C4-2B (cell line): ENCODE results near the gene GRB10.

Experiments
- H3K27ac ChIP-seq: fragments of 450-650 bp; 2 replicates; pipeline ENCODE4 v1.5.1; 2017
- CTCF ChIP-seq: fragments of 450-650 bp; conservative IDR thresholded peaks from 2 replicates; pipeline ENCODE4 v1.5.1; 2017; ENCODE audit warnings: mild to moderate bottlenecking
- ZFX ChIP-seq: fragments of 450-650 bp; IDR thresholded peaks from 2 replicates; pipeline ENCODE4 v1.6.1; 2017

GRB10 gene

GRCh38 chr7:50679218-50680007 lies 103.3 kb downstream of the GRB10 start:
- TF ChIP-seq ZFX (no peak), CTCF (peak; percentile 65)
- H3K27ac ChIP-seq, result no peak overlapping the region

DNA sequence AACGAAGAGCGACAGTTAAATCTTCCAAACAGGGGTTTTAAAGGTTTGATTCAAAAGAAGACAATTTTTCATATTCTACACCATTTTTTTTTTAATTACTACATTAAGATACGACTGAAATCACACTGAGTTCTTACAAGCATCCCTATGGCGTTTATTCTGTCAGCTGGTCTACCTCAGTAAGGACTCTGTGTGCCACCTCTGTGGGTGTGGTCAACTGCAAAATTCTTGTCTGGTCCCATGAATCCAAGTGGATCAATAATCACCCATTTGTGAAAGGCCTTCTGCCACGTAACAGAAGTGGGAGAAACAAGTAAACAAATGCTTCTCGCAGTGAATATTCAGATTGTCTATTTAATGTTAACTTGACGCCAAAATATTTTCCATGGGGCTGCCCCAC lies 104.1 kb downstream of the GRB10 start:
- H3K27ac ChIP-seq, result no peak overlapping the region
- no peak for TF ChIP-seq ZFX
- TF ChIP-seq CTCF, result no peak

DNA sequence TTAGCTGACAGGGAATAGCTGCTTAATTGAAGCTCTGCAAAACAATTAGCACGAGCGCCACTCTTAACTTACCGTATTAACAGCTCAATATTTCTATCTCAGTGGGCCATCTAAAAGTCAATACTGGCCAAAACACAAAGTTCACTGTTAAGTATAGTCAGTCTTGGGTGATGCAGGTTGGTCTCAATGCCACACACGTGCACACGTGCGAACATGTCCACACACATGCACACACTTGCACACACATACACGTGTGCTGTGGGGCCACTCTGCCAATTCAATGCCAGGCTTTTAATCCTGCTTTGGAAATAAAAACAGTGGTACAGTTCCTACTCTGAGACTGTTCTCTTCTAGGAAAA lies 105.1 kb downstream of the GRB10 start:
- H3K27ac ChIP-seq, result peak overlapping the region; percentile 32
- TF ChIP-seq ZFX (no peak), CTCF (no peak)

- TF ChIP-seq ZFX, result no peak
- no peak for TF ChIP-seq CTCF
- peak overlapping the region; percentile 32 for H3K27ac ChIP-seq
These were observed 105.7 kb downstream of the GRB10 start for GRCh38 chr7:50676740-50677637.

- TF ChIP-seq ZFX, result no peak
- no peak for TF ChIP-seq CTCF
- H3K27ac ChIP-seq, result no peak overlapping the region
These were observed 106.6 kb downstream of the GRB10 start for GRCh38 chr7:50676079-50676478.

- H3K27ac ChIP-seq, result no peak overlapping the region
- TF ChIP-seq ZFX (no peak), CTCF (no peak)
These were observed 107.5 kb downstream of the GRB10 start for GRCh38 chr7:50674896-50675835.
